SKM-1 treated with dmso at 0.1 percent for 144 hours (cell line): ENCODE data around the gene CDC45.
A peak's percentile ranks its signal among the peaks of the same experiment; 100 is the strongest.

Experiments
- DNase-seq: peaks from one replicate; lab custom pipeline; 2025; ENCODE audit not compliant: unreplicated experiment; lab: John Stamatoyannopoulos, UW

CDC45 gene

DNA sequence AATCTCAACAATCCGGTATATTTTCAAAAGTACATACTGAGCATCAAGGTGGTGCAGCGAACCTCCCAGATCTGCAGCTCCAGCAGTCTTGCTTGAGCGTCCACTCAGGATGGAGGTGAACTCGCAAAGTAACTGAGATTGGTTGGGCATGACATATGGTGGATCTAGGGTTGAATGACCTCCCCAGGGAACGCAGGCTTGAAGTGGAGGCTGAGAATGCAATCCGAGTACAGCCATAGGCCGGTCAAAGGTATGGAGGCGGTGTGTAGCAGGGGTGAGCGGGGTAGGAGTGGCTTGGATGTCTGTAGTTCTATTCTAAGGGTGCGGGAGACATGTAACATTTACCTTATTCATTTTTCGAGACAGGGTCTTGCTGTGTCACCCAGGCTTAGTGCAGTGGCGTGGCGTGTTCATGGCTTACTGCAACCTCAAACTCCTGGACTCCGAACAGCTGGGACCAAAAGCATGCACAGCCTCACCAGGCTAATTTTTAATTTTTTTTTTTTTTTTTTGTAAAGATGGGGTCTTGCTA lies 31.6 kb upstream of the CDC45 start:
- DNase-seq = peak; percentile 12

DNA sequence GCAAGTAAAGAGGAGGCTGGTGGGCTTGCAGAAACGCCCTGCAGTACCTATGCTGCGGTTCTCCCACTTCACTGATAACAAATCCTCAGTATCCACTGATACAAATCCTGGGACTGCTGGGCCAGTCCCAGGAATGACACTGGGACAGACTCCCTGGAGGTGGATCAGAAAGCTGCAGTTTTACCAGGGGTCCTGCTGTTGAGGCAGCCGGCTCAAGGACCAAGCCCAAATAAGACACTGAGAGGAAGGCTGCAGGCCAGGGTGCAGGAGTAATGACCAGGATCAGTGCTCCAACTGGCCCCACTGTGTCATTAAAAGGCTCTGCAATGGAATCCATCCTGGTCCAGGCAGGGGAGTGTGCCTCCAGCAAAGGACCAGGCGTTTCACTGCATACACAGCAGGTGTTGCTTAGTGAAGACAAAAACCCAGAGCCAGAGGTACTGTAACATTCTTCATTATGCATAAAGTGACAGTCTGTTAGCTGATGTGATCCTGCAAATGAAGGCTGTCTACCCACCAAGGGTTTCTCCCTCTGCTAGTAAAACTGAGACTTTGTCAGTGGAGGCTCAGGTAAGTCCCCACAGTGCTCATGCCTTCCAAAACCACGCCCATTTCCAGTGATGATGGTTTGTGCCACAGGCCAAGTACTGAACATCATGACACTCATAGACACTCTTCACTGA lies 30.8 kb upstream of the CDC45 start:
- DNase-seq = no peak

DNA sequence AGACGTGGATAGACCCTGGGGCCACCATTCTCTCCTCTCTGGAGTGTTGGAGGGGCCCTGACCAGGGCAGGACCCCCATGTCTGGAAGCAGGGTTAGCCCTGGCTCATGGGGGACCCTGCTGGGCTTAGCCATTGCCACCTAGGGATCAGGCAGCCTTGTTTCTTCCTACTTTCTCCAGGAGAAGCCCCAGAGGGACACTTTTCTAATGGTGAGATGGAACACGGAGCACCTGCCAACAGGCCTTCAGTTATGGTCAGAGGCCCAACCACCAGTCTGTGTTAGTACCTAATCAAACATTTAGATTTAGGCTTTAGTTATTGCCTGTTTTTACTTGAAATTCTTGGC lies 30.3 kb upstream of the CDC45 start:
- no peak for DNase-seq

DNA sequence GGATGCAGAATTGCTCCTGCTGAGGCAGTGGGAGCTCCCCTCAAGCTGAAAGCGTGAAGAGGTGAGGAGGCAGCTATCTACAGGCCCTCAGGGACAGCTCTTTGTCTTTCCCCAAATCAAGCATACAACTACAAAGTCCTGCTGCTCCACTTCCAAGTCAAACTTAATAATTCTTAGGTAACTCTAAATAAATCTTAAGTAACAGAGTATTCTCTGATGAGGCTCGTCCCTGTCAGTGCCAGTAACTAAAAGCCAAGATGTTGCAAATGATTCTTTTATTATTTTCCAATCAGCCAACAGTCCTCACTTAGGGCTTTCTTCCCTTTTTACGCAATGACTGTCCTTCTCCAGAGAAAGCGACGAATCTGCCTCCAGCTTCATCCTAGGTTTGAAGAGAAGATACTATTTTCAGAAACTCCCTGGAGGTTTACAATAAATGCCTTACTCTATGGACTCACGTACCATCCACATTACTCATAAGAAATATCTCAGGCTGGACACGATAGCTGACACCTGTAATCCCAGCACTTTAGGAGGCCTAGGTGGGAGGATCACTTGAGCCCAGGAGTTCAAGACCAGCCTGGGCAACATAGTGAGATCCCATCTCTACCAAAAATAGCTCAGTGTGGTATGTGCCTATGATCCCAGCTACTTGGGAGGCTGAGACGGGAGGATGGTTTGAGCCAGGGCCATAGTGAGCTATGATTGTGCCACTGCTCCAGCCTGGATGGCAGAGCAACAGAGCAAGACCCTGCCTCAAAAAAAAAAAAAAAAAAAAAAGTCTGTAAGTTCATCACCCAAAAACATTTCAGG lies 29.2 kb upstream of the CDC45 start:
- DNase-seq = no peak

DNA sequence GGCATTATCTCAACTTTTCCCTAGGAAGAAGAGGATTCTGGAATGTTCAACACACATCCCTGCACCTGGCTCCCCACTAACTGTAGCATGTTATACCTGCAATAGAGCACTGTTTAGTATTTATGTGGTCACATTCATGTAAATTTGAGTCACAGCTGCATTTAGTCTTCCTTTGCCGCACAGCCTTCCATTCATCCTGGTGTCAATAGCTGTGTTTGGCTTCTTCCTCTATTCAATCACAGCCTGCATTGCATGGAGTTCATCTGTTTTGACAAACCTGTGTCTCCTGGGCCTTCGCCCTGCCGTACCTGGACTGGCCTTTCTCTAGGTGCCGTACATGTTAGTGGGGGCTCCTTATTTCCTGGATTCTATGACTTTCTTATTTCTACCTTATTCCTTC lies 28.1 kb upstream of the CDC45 start:
- no peak for DNase-seq

DNA sequence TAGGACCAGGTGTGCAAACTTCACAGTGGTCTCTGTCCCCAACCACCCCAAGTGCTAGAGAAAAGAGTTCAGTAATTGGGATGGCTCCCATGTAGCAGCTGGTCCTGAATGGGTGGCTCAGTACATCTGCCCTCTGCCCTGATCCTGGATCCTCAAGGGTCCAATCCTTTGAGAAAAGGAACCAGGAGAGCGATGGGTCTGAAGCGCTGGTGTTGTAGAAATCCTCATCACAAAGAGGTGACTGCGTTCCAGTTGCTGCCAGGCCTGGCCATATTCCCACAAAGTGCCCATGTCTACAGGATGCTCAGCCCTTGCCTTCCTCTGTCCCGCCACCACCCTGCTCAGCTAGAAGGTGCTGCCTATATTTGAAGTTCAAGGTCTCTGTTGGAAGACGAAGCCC lies 26.0 kb upstream of the CDC45 start:
- DNase-seq = no peak

DNA sequence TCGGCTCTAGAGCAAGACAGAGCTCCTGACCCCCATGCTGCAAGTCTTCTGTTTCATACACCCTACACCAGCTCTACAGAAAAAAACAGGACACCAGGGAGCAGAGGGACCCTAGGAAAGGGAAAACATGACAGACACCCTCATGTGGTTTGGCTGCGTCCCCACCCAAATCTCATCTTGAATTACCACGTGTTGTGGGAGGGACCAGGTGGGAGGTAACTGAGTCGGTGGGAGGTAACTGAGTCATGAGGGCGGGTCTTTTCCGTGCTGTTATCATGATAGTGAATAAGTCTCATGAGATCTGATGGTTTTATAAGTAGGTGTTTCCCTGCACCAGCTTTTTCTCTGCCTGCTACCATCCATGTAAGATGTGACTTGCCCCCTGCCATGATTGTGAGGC lies 25.6 kb upstream of the CDC45 start:
- DNase-seq = no peak

DNA sequence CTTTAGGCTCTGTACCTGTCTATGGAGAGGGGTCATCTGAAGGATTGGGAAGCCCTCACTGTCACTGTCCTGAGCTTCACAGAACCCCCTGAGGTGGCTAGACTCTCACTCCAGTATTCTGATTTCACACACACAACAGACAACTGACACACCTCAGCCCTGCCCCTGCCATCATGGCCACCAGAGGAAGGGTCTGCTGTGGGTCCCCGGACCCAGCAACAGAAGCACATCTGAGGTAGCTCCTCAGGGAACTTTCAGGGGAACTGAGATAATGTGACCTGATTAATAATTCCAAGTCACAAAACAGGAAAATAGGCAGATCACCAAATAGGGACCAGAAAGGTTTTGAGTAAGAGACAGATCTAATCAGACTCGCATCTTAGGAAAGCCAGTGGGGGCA lies 24.7 kb upstream of the CDC45 start:
- no peak for DNase-seq

DNA sequence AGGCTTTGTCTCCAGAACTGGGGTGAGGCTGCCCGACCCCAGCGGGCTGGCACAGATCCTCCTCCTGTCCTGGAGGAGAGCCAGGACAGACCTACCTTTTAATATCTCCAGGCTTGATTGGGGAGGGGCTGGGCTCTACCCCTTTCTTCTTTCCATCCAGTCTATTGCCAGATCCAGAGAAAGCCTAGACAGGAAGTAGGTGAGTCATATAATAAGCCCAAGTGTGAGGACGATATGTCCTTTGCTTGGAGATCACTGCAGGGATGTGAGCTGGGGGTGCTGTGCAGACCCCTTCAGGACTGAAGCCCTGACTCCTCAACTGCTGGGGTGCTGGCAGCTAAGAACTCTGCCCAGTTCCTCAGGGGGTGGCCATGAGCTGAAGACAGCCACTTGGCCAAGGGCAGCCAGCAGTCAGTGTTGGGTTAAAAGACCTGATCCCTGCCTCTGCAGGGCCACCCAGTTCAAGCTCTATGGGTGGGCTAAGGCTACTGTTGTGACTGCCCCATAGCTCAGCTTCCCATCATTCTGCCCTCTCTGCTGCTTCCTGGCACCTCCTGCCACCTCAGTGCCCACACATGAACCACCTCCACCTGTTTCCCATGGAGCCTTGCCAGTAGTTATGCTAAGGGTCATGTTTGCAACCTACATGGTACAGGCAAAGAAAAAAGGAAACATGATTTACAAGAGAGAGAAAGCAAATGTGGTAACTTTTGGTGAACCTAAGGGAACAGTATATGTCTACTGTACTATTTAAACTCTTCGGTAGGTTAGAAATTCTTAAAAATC lies 23.9 kb upstream of the CDC45 start:
- DNase-seq = no peak

DNA sequence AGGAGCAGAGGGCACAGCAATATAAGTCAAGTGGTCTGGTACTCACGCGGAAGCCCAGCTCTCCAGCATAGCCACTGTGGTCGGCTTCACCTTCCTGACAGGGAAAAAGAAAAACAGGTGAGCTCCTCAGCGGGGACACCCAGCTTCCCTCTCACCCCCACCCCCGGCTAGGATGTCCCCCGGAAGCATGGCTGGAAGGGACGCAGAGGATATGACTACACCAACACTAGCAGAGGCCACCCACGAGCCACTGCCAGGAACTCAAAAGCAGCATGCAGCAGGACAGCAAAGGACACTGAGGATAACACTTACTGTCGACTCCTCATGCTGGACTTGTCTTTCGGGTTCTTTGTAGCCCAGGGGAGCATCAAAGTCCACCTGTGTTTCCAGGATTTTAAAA lies 23.2 kb upstream of the CDC45 start:
- DNase-seq = no peak

DNA sequence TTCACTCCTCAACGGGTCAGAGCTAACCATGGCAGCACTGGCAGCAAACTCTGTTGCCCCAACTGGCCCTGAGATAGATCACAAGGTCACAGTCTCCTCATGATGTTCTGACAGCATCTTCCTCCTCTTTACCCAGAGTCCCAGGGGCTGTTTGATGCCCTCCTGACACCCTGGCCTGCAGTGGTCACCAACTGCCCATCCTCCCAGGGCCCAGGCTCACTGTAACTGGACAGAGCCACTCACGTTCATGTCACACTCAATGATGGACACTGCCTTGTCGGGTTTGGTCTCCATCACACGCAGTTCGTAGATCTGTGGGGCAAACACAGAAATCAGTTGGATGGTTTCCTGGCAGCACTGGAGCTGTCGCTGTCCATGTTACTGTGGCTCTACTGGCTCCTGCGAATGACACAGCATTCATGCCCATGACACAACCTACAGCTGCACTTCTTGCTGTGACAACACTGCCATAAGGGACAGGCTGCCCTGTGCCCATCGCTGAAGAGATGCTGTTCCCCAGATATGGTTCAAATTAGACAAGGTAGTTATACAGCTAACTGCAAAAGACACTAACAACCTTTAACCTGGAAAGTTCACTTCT lies 21.8 kb upstream of the CDC45 start:
- DNase-seq = no peak

DNA sequence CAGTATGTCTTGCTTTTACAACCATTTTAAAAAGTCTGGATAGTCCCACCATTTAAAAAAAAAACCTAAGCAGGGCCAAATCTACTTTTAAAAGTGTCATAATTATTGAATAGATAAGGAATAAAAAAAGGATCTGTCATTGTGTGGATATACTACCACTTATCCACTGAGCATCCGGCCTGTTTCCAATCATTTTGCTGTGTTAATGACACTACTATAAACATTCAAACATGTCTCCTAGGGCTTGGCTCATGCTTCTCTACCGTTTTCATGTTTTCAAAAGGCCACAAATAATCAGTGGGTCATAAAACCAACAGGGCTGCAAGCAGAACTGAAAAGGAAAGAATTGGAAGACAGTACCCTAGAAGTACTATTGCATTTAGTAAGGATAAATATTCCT lies 19.7 kb upstream of the CDC45 start:
- DNase-seq = no peak

DNA sequence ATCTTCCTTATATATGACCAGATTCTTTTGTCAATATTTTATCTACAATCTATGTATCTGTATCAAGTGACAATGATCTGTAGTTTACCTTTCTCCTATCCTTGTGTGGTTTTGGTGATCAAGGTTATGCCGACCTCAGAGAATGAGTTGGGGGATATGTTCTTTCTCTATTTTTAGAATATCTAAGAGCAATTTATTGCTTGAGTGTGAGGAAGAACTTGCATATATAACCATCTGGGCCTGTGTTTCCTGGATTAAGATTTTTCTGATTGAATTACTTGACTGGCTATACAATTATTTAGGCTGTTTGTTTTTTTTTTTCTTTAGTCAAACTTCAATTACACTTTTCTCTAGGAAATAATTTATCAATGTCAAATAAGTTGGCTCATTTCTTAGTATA lies 18.2 kb upstream of the CDC45 start:
- no peak for DNase-seq

DNA sequence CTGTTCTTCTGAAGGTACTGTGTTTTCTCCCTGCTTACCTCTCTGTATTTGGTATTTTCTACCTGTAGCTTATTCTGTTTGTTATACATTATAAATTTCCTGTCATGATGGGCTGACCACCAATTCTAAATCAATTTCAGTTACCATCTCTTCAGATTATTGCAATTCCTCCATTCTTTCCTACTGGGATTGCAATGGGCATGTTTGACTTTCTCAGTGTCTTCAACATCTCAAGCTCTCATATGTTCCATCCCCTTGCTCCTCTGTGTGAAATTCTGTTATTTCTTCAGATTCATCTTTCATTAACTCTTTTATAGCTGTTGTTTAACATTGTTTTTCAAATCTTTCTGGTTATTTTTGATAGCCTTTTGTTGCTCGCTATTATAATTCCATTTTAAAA lies 16.7 kb upstream of the CDC45 start:
- no peak for DNase-seq

DNA sequence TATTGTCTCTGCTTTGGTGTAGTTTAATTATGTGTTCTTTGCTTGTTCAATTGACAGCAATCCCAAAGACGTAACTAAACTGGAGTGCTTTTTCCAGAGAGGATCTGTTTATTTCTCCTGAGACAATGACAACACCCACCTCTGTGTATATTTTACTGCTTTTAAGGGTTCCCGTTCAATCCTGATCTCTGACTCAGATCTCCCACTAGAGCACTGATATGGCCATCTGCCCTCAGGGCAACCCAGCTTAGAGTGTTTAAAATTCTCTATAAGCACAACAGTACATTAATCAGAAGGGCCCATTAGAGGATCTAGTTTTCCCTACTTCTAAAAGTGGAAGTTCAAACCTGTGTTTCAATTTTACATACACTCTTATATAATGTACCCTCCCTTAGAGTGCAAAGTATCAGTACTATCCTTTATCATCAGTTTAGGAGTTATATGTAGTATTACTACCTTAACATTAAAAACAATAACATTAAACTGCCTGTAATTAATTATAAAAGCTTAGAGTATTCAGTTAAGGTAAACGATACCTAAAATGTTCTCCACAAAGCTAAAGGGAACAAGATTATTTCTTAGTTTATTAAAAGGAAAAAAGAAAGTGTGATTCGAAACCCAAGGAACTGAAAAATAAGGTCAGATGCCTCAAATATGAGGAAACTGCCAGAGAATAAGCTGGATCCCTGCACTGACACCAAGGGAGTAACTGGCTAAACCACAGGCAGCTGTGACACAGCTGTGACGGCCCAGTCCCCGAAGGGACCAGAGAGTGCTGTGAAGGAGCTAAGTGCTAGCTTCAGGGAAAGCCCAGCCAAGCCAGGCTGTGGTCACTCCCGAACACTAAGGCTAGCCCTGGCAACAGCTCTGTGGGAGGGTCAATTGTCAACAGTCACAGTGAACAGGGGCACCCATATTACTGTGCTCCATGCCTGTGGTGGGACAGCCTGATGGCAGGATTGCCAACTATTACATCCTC lies 15.9 kb upstream of the CDC45 start:
- no peak for DNase-seq

DNA sequence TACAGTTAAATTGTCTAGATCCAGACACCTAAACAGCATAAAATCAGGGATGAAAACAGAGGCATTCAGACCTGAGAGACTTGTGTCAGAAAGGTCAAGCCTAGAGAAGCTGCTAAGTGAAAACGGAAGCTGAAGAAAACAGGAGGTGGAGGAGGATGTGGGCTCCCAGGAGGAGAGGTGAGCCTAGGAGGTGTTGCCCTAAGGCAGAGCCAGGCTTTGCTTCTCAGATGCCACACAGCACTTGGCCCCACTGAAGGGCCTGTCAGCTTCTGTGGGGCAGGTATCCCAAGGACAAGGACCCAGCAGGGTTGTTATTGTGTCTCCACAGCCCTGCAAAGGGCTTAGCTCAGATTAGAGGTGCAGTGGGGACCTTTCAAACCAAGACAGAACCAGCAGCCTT lies 15.2 kb upstream of the CDC45 start:
- DNase-seq = no peak

DNA sequence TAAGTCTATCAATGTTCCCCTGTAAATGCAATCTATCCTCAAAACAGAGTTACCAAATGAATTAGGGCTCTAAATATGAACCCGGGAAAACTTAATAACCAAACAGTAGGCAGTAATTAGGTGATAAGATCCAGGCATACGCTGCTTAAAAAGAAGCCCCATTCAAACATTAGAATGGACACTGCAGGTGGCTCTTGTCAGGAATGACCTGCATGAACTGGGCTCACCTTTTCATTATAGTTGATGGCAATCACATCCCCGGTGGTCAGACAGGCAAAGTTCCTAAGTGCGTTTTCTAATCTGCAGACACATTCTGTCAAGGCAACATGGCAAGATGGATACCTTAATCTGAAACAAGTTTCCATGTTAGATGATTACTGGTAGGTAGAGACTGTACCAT lies 14.7 kb upstream of the CDC45 start:
- DNase-seq = no peak

DNA sequence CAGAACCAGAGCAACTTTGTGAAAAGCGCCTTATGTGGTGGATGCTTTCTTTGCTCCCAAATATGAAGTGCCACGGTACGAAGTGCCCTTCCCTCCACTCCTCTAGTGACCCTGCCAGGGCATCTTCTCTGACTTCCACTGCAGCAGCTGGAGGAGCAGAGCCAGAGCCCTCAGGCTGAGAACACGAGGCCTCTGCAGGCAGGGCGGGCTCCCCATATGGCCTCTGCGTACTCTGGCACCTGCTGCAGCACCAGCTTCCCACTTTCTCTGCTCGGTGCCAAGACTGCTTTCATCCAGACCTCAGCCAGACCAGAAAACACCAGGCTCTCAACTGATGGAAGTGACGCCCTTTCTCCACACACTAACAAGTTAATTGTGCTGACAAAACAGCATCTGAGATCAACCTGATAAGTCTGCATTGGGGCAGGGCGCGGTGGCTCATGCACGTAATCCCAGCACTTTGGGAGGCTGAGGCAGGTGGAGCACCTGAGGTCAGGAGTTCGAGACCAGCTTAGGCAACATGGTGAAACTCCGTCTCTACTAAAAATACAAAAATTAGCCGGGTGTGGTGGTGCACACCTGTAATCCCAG lies 13.5 kb upstream of the CDC45 start:
- DNase-seq = no peak

DNA sequence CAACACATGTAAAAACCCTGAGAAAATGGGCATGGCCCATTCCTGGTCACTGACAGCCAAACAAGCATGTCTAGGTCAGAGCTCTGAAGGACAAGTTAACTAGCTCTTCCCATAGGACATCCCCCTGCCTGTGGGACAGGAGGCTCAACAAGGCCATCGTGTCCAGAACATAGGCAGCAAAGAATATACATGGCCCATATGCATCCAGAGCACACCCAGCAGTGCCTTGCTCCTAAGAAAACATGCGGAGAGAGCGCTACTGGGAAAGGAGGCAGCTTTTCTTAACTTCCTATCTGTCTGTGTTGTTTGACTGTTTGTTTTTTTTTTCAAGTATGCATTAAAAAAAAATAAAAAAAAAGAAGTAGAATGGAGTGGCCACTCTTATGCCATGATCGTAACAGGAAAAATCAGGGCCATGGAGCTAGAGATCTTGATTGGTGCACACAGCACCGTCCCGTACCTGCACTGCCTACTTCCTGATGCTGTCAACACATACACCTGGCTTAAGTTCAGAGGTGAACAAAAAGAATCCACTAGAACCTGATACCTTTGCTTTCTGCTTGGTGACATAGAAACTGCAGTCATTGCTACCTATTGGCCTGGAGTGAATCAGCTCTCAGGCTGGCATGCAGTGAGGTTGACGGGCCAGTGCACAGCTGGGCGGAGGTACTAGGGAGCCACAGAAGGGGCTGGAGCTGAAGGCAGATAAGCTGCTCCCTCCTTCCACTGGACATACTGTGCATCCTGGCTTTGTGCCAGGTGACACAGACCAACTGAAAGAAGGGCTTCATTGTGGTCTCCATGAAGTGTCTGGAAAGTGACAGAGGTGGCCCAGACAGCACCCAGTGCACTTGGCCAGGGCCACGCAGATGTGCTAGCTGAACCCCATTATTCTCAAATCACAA lies 12.6 kb upstream of the CDC45 start:
- no peak for DNase-seq
